GM18499 (cell line): ENCODE measurements around the gene SCGB1C1.
"Not testable (repeated sequence)": the region's sequence is repeated elsewhere in the genome, so short reads cannot be mapped to it uniquely, and the experiment has no call there.

Source experiments
- ATAC-seq: cut with Tn5 transposase; IDR thresholded peaks from one replicate; pipeline ENCODE4 v1.9.1; 2021; ENCODE audit warnings: moderate number of reproducible peaks; ENCODE audit not compliant: insufficient read depth, unreplicated experiment

SCGB1C1 gene

GRCh38 chr11:216081-216974 is 23.4 kb downstream of the SCGB1C1 start:
- no peak for ATAC-seq

GRCh38 chr11:217704-218103 is 24.8 kb downstream of the SCGB1C1 start:
- no peak for ATAC-seq

- ATAC-seq = no peak
These were observed 26.1 kb downstream of the SCGB1C1 start for GRCh38 chr11:218815-219593.

GRCh38 chr11:220641-221215 is 27.9 kb downstream of the SCGB1C1 start:
- ATAC-seq = not testable (repeated sequence)

- ATAC-seq = no peak
These were observed 28.7 kb downstream of the SCGB1C1 start for GRCh38 chr11:221539-221938.

GRCh38 chr11:221998-222789 is 29.3 kb downstream of the SCGB1C1 start:
- no peak for ATAC-seq

GRCh38 chr11:223026-223789 is 30.3 kb downstream of the SCGB1C1 start:
- ATAC-seq = no peak

GRCh38 chr11:223884-224283 is 31.0 kb downstream of the SCGB1C1 start:
- no peak for ATAC-seq

GRCh38 chr11:224424-224823 is 31.5 kb downstream of the SCGB1C1 start:
- no peak for ATAC-seq

GRCh38 chr11:225734-226453 is 33.0 kb downstream of the SCGB1C1 start:
- ATAC-seq = no peak

- ATAC-seq = no peak
These were observed 35.0 kb downstream of the SCGB1C1 start for GRCh38 chr11:227824-228379.

GRCh38 chr11:230431-230830 is 37.6 kb downstream of the SCGB1C1 start:
- no peak for ATAC-seq

- no peak for ATAC-seq
These were observed 40.1 kb downstream of the SCGB1C1 start for GRCh38 chr11:232783-233565.

- ATAC-seq = no peak
These were observed 42.3 kb downstream of the SCGB1C1 start for GRCh38 chr11:235180-235579.

- ATAC-seq = no peak
These were observed 42.7 kb downstream of the SCGB1C1 start for GRCh38 chr11:235609-235996.

- ATAC-seq = no peak
These were observed 43.3 kb downstream of the SCGB1C1 start, which contains the start of gene SIRT3 for GRCh38 chr11:235997-236773. Gene SIRT3 (minus strand): TSS chr11:236342. CDS start chr11:236328, 14 bp downstream.
